ENCODE measurements around the gene USP7.

The USP7 gene

DNA sequence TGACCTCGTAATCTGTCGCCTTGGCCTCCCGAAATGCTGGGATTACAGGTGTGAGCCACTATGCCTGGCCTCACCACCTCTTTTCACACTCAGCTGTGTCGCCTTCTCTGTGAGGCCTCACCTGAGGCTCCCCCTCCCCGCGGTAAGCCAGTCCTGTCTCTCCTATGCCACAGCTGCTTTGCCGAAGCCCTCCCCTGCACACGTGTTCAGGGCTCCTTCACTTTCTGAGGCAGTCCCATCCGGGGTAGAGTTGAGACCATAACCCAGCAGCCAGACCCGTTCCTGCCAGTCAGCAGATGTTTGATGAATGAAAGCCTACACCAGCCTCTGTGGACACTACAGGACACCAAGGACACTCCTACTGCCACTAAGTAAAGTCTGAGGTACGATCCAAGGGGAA is 10.6 kb downstream of the USP7 start:
- H4K91ac ChIP-seq (ENCODE audit: low read depth, low read length, poor library complexity): no peak overlapping the region
- no CpG with 5 or more reads among the region's 11 CpGs for WGBS, 2 donors (ENCODE audit: extremely low coverage in 2 of 2, insufficient read length in 2 of 2, insufficient replicate concordance in 1 of 2)
- no peak overlapping the region for H2AK5ac ChIP-seq (ENCODE audit: low read depth, low read length)
- no peaks in the 10 kb centered on the region for H3K36me3 ChIP-seq (replicated peaks in 1 of 2; ENCODE audit: control insufficient read depth in 2 of 2, insufficient read depth in 2 of 2, low read length in 2 of 2)
- no peaks in the 10 kb centered on the region for H3K9me3 ChIP-seq (replicated peaks in 1 of 2; ENCODE audit: control insufficient read depth in 2 of 2, insufficient read depth in 1 of 2, low read depth in 1 of 2, low read length in 2 of 2)
- no peak overlapping the region for H3K4me2 ChIP-seq (ENCODE audit: insufficient read depth, low read length, poor library complexity, severe bottlenecking)
- peaks cover 13% of the 10 kb centered on the region for H3K79me1 ChIP-seq (ENCODE audit: low read depth, low read length)
- no peak overlapping the region for H2AFZ ChIP-seq (ENCODE audit: low read length)
- H2BK12ac ChIP-seq (ENCODE audit: low read length): no peak overlapping the region
- H2BK120ac ChIP-seq (ENCODE audit: low read depth, low read length): no peak overlapping the region
- H3K9ac ChIP-seq (ENCODE audit: low read depth, low read length, poor library complexity): peak overlapping the region; percentile 67
- H2BK15ac ChIP-seq (ENCODE audit: low read length): no peak overlapping the region
- no peak overlapping the region for H3K23ac ChIP-seq (ENCODE audit: low read depth, low read length, poor library complexity)
- H3K18ac ChIP-seq (ENCODE audit: low read length): peak overlapping the region; percentile 39
- peaks cover 21 to 28% of the 10 kb centered on the region in 2 donors for H3K4me1 ChIP-seq (ENCODE audit: control insufficient read depth in 2 of 2, insufficient read depth in 1 of 2, low read depth in 1 of 2, low read length in 2 of 2)
- H3K4me3 ChIP-seq (ENCODE audit: low read length in 2 of 2): no peak overlapping the region
- DNase-seq (ENCODE audit: low spot score): no peak
- H3K14ac ChIP-seq (ENCODE audit: low read length): no peak overlapping the region
- no peak overlapping the region for H4K8ac ChIP-seq (ENCODE audit: low read depth, low read length)
- no peak overlapping the region for H3K4ac ChIP-seq (ENCODE audit: low read length)
- no peak overlapping the region for H2BK5ac ChIP-seq (ENCODE audit: low read length)
- H3K27me3 ChIP-seq (ENCODE audit: control insufficient read depth in 3 of 3, insufficient read depth in 3 of 3, low read depth in 1 of 3, low read length in 3 of 3): no peaks in the 10 kb centered on the region
- no peak overlapping the region for H3K27ac ChIP-seq (replicated peaks; ENCODE audit: low read length)

DNA sequence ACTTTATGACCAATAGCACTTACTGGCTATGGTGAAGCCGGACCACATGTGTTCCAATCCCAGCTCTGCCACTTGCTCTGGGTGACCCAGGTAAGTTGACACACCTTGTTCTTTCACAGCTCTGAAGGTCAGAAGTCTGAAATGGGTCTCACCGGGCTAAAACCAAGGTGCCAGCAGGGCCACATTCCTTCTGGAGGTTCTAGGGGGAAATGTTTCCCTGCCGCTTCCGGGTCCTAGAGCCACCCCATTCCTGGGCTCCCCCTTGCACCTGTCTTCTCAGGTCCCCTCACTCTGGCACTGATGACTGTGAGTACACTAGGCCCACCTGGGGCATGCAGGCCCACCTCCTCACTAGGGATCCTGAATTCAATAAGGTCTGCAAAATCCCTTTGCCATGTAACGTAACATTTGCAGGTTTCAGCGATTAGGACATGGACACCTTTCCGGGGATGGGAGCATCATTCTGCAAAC is 11.4 kb downstream of the USP7 start:
- H3K9ac ChIP-seq (ENCODE audit: low read depth, low read length, poor library complexity): no peak overlapping the region
- no peak overlapping the region for H3K4ac ChIP-seq (ENCODE audit: low read length)
- H3K23ac ChIP-seq (ENCODE audit: low read depth, low read length, poor library complexity): no peak overlapping the region
- WGBS, 2 donors (ENCODE audit: extremely low coverage in 2 of 2, insufficient read length in 2 of 2, insufficient replicate concordance in 1 of 2): no CpG with 5 or more reads among the region's 7 CpGs
- H3K4me3 ChIP-seq (ENCODE audit: low read length in 2 of 2): peak overlapping the region in 1 of 2 donors; percentile 44
- H4K91ac ChIP-seq (ENCODE audit: low read depth, low read length, poor library complexity): no peak overlapping the region
- H3K4me1 ChIP-seq (ENCODE audit: control insufficient read depth in 2 of 2, insufficient read depth in 1 of 2, low read depth in 1 of 2, low read length in 2 of 2): peaks cover 18 to 30% of the 10 kb centered on the region in 2 donors
- DNase-seq (ENCODE audit: low spot score): no peak
- H3K27me3 ChIP-seq (ENCODE audit: control insufficient read depth in 3 of 3, insufficient read depth in 3 of 3, low read depth in 1 of 3, low read length in 3 of 3): no peaks in the 10 kb centered on the region
- peak overlapping the region; percentile 7 for H4K8ac ChIP-seq (ENCODE audit: low read depth, low read length)
- H3K14ac ChIP-seq (ENCODE audit: low read length): peak overlapping the region; percentile 43
- no peak overlapping the region for H2BK120ac ChIP-seq (ENCODE audit: low read depth, low read length)
- H2AFZ ChIP-seq (ENCODE audit: low read length): no peak overlapping the region
- no peak overlapping the region for H2BK5ac ChIP-seq (ENCODE audit: low read length)
- no peak overlapping the region for H3K18ac ChIP-seq (ENCODE audit: low read length)
- no peaks in the 10 kb centered on the region for H3K36me3 ChIP-seq (replicated peaks in 1 of 2; ENCODE audit: control insufficient read depth in 2 of 2, insufficient read depth in 2 of 2, low read length in 2 of 2)
- no peak overlapping the region for H2BK12ac ChIP-seq (ENCODE audit: low read length)
- H3K27ac ChIP-seq (replicated peaks; ENCODE audit: low read length): no peak overlapping the region
- H2AK5ac ChIP-seq (ENCODE audit: low read depth, low read length): no peak overlapping the region
- no peak overlapping the region for H2BK15ac ChIP-seq (ENCODE audit: low read length)
- no peaks in the 10 kb centered on the region for H3K9me3 ChIP-seq (replicated peaks in 1 of 2; ENCODE audit: control insufficient read depth in 2 of 2, insufficient read depth in 1 of 2, low read depth in 1 of 2, low read length in 2 of 2)
- no peak overlapping the region for H3K4me2 ChIP-seq (ENCODE audit: insufficient read depth, low read length, poor library complexity, severe bottlenecking)
- H3K79me1 ChIP-seq (ENCODE audit: low read depth, low read length): peaks cover 12% of the 10 kb centered on the region

DNA sequence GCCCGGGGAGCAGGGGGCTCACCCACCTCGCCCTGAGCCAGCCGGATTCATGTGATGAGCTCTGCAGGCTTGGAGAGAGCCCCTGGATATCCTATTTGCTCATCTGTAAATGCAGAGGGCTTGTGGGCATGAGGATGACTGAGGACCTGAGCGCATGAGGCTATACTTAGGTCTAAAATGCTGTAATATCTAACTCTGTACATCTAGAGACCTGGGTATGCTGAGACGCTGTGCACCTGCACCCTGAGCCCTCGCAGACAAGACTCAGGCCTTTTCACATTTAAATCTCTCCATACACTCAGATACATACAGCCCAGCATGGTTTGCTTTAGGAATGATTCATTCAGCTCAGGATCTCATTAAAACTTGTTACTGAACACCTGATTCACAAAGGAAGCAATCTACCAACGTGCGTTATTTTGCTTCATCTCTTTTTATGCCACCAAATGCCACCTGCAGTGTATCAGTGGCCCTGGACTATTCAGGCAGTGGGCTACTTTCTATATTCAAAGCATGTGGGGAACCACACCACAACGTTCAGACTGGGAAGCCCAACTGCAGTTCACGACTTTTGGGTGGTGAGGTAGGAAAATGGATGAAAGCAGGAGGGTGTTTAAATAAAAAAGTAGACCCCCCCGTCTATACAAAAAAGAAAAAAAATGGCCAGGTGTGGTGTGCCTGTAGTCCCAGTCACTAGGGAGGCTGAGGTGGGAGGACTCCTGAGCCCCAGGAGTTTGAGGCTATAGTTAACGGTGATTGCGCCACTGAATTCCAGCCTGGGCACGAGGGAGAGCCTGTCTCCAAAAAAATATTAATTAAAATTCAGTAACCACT is 12.0 kb downstream of the USP7 start:
- Histone ChIP-seq H4K8ac (ENCODE audit: low read depth, low read length) (no peak overlapping the region), H3K4ac (ENCODE audit: low read length) (no peak overlapping the region), H3K14ac (ENCODE audit: low read length) (no peak overlapping the region), H2BK12ac (ENCODE audit: low read length) (no peak overlapping the region), H3K27ac (replicated peaks; ENCODE audit: low read length) (no peak overlapping the region), H3K79me1 (ENCODE audit: low read depth, low read length) (peaks cover 10% of the 10 kb centered on the region), H2AFZ (ENCODE audit: low read length) (no peak overlapping the region), H4K91ac (ENCODE audit: low read depth, low read length, poor library complexity) (no peak overlapping the region), H3K23ac (ENCODE audit: low read depth, low read length, poor library complexity) (no peak overlapping the region), H2BK120ac (ENCODE audit: low read depth, low read length) (no peak overlapping the region), H2BK15ac (ENCODE audit: low read length) (no peak overlapping the region), H3K4me1 (ENCODE audit: control insufficient read depth in 2 of 2, insufficient read depth in 1 of 2, low read depth in 1 of 2, low read length in 2 of 2) (peaks cover 18 to 28% of the 10 kb centered on the region in 2 donors), H3K9me3 (replicated peaks in 1 of 2; ENCODE audit: control insufficient read depth in 2 of 2, insufficient read depth in 1 of 2, low read depth in 1 of 2, low read length in 2 of 2) (no peaks in the 10 kb centered on the region), H3K27me3 (ENCODE audit: control insufficient read depth in 3 of 3, insufficient read depth in 3 of 3, low read depth in 1 of 3, low read length in 3 of 3) (no peaks in the 10 kb centered on the region), H3K4me2 (ENCODE audit: insufficient read depth, low read length, poor library complexity, severe bottlenecking) (no peak overlapping the region), H3K4me3 (ENCODE audit: low read length in 2 of 2) (no peak overlapping the region), H2AK5ac (ENCODE audit: low read depth, low read length) (no peak overlapping the region), H2BK5ac (ENCODE audit: low read length) (no peak overlapping the region), H3K9ac (ENCODE audit: low read depth, low read length, poor library complexity) (no peak overlapping the region), H3K18ac (ENCODE audit: low read length) (no peak overlapping the region), H3K36me3 (replicated peaks in 1 of 2; ENCODE audit: control insufficient read depth in 2 of 2, insufficient read depth in 2 of 2, low read length in 2 of 2) (no peaks in the 10 kb centered on the region)
- no peak for DNase-seq (ENCODE audit: low spot score)
- no CpG with 5 or more reads among the region's 14 CpGs for WGBS, 2 donors (ENCODE audit: extremely low coverage in 2 of 2, insufficient read length in 2 of 2, insufficient replicate concordance in 1 of 2)

DNA sequence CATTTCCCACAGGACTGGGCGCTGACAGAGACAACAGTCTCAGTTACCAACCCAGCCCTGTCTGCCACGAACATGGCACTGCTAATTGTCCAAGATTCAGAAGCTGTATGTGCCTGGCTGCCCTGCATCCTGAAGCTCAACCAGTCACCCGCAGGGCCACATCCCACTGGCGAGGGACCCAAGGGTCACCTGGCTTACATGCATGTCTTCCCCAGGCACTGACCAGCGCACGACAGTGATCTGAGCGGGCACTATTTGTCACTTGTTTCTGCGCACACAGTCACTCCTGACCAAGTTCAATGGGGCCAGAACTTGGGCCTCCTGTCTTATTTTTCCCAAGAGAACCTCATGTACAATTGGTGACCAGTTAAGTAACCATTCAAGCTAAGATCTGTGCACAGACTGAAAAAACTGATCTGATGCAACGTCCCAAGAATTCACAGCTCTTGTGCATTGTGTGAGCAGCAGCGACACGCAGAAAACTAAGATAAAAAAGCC is 13.1 kb downstream of the USP7 start:
- no peak overlapping the region for H4K91ac ChIP-seq (ENCODE audit: low read depth, low read length, poor library complexity)
- peaks cover 9% of the 10 kb centered on the region for H3K79me1 ChIP-seq (ENCODE audit: low read depth, low read length)
- DNase-seq (ENCODE audit: low spot score): no peak
- no peak overlapping the region for H3K14ac ChIP-seq (ENCODE audit: low read length)
- no peaks in the 10 kb centered on the region for H3K9me3 ChIP-seq (replicated peaks in 1 of 2; ENCODE audit: control insufficient read depth in 2 of 2, insufficient read depth in 1 of 2, low read depth in 1 of 2, low read length in 2 of 2)
- no peak overlapping the region for H3K9ac ChIP-seq (ENCODE audit: low read depth, low read length, poor library complexity)
- no peak overlapping the region for H2AFZ ChIP-seq (ENCODE audit: low read length)
- H3K4me1 ChIP-seq (ENCODE audit: control insufficient read depth in 2 of 2, insufficient read depth in 1 of 2, low read depth in 1 of 2, low read length in 2 of 2): peaks cover 11 to 25% of the 10 kb centered on the region in 2 donors
- H3K4me3 ChIP-seq (ENCODE audit: low read length in 2 of 2): no peak overlapping the region
- H2BK120ac ChIP-seq (ENCODE audit: low read depth, low read length): no peak overlapping the region
- no peak overlapping the region for H3K23ac ChIP-seq (ENCODE audit: low read depth, low read length, poor library complexity)
- H2AK5ac ChIP-seq (ENCODE audit: low read depth, low read length): no peak overlapping the region
- WGBS, 2 donors (ENCODE audit: extremely low coverage in 2 of 2, insufficient read length in 2 of 2, insufficient replicate concordance in 1 of 2): no CpG with 5 or more reads among the region's 11 CpGs
- no peak overlapping the region for H4K8ac ChIP-seq (ENCODE audit: low read depth, low read length)
- H3K4me2 ChIP-seq (ENCODE audit: insufficient read depth, low read length, poor library complexity, severe bottlenecking): no peak overlapping the region
- H3K18ac ChIP-seq (ENCODE audit: low read length): no peak overlapping the region
- H2BK12ac ChIP-seq (ENCODE audit: low read length): no peak overlapping the region
- no peak overlapping the region for H3K27ac ChIP-seq (replicated peaks; ENCODE audit: low read length)
- H3K27me3 ChIP-seq (ENCODE audit: control insufficient read depth in 3 of 3, insufficient read depth in 3 of 3, low read depth in 1 of 3, low read length in 3 of 3): no peaks in the 10 kb centered on the region
- no peak overlapping the region for H2BK15ac ChIP-seq (ENCODE audit: low read length)
- H3K4ac ChIP-seq (ENCODE audit: low read length): no peak overlapping the region
- no peak overlapping the region for H2BK5ac ChIP-seq (ENCODE audit: low read length)
- H3K36me3 ChIP-seq (replicated peaks in 1 of 2; ENCODE audit: control insufficient read depth in 2 of 2, insufficient read depth in 2 of 2, low read length in 2 of 2): no peaks in the 10 kb centered on the region
